ENCODE data around the gene SORL1. TPM values are rescaled to one million over a fixed set of nuclear protein-coding genes. Genes with fewer than 3 reads are reported as not detected.
"Not testable (repeated sequence)": the region's sequence is repeated elsewhere in the genome, so short reads cannot be mapped to it uniquely, and the experiment has no call there.

The SORL1 gene
- total RNA-seq, 1 donor from 2014 or later: 28.4 TPM

- no peak for DNase-seq
- peak overlapping the region; percentile 62 for H3K4me3 Mint-ChIP-seq
- intact Hi-C loops (cut with micrococcal nuclease): loop anchor here (5.0 kb wide), 1 partner anchor 38 kb away; no protein-coding TSS in a partner anchor
- no peaks in the 10 kb centered on the region for H3K9me3 Mint-ChIP-seq
- H3K27me3 Mint-ChIP-seq: no peaks in the 10 kb centered on the region
- H3K4me1 Mint-ChIP-seq: peaks cover 32% of the 10 kb centered on the region
- H3K36me3 Mint-ChIP-seq (ENCODE audit: low read depth): peaks cover 69% of the 10 kb centered on the region
- H3K27ac Mint-ChIP-seq: peak overlapping the region; percentile 69
Observed at GRCh38 chr11:121494355-121495099, 42.4 kb downstream of the SORL1 start.

GRCh38 chr11:121497176-121497998 is 45.3 kb downstream of the SORL1 start:
- Mint-ChIP-seq H3K4me3 (no peak overlapping the region), H3K36me3 (ENCODE audit: low read depth) (peaks cover 68% of the 10 kb centered on the region), H3K27ac (peak overlapping the region; percentile 17), H3K27me3 (no peaks in the 10 kb centered on the region), H3K4me1 (peaks cover 31% of the 10 kb centered on the region), H3K9me3 (no peaks in the 10 kb centered on the region)
- intact Hi-C loops (cut with micrococcal nuclease): loop anchor here (5.0 kb wide), 1 partner anchor 35 kb away; no protein-coding TSS in a partner anchor
- no peak for DNase-seq

- H3K36me3 Mint-ChIP-seq (ENCODE audit: low read depth): peaks cover 73% of the 10 kb centered on the region
- H3K4me1 Mint-ChIP-seq: peaks cover 20% of the 10 kb centered on the region
- intact Hi-C loops (cut with micrococcal nuclease): loop anchor here (5.0 kb wide), 1 partner anchor 33 kb away; no protein-coding TSS in a partner anchor
Observed at GRCh38 chr11:121499405-121499804, 47.3 kb downstream of the SORL1 start.

GRCh38 chr11:121500275-121500674 is 48.2 kb downstream of the SORL1 start:
- Mint-ChIP-seq H3K4me3 (no peak overlapping the region), H3K27ac (no peak overlapping the region), H3K27me3 (no peaks in the 10 kb centered on the region), H3K36me3 (ENCODE audit: low read depth) (peaks cover 81% of the 10 kb centered on the region), H3K4me1 (peaks cover 14% of the 10 kb centered on the region), H3K9me3 (peaks cover 7% of the 10 kb centered on the region)
- intact Hi-C loops (cut with micrococcal nuclease): no loop called here
- DNase-seq: no peak

More at GRCh38 chr11:121499405-121499804, 47.3 kb downstream of the SORL1 start:
- no peak overlapping the region for H3K4me3 Mint-ChIP-seq
- no peak overlapping the region for H3K27ac Mint-ChIP-seq
- peaks cover 1% of the 10 kb centered on the region for H3K9me3 Mint-ChIP-seq
- no peak for DNase-seq
- no peaks in the 10 kb centered on the region for H3K27me3 Mint-ChIP-seq

GRCh38 chr11:121500717-121501116 is 48.6 kb downstream of the SORL1 start:
- Mint-ChIP-seq H3K27ac (no peak overlapping the region), H3K36me3 (ENCODE audit: low read depth) (peaks cover 82% of the 10 kb centered on the region), H3K9me3 (peaks cover 10% of the 10 kb centered on the region), H3K4me1 (peaks cover 9% of the 10 kb centered on the region), H3K27me3 (no peaks in the 10 kb centered on the region), H3K4me3 (no peak overlapping the region)
- no peak for DNase-seq
- intact Hi-C loops (cut with micrococcal nuclease): no loop called here

GRCh38 chr11:121503051-121503450 is 50.9 kb downstream of the SORL1 start:
- H3K27ac Mint-ChIP-seq: no peak overlapping the region
- no peak overlapping the region for H3K4me3 Mint-ChIP-seq
- no peaks in the 10 kb centered on the region for H3K27me3 Mint-ChIP-seq
- peak; percentile 23 for DNase-seq
- intact Hi-C loops (cut with micrococcal nuclease): no loop called here
- peaks cover 82% of the 10 kb centered on the region for H3K36me3 Mint-ChIP-seq (ENCODE audit: low read depth)
- H3K9me3 Mint-ChIP-seq: peaks cover 17% of the 10 kb centered on the region
- peaks cover 9% of the 10 kb centered on the region for H3K4me1 Mint-ChIP-seq

- peaks cover 78% of the 10 kb centered on the region for H3K36me3 Mint-ChIP-seq (ENCODE audit: low read depth)
- intact Hi-C loops (cut with micrococcal nuclease); H3K27me3 Mint-ChIP-seq; H3K4me3 Mint-ChIP-seq; H3K27ac Mint-ChIP-seq: not testable (repeated sequence)
- peaks cover 16% of the 10 kb centered on the region for H3K4me1 Mint-ChIP-seq
- peaks cover 17% of the 10 kb centered on the region for H3K9me3 Mint-ChIP-seq
- peak; percentile 29 for DNase-seq
Observed at GRCh38 chr11:121506237-121506636, 54.1 kb downstream of the SORL1 start.

- peak overlapping the region; percentile 25 for H3K27ac Mint-ChIP-seq
Observed at GRCh38 chr11:121508449-121508848, 56.3 kb downstream of the SORL1 start.

GRCh38 chr11:121510438-121510837 is 58.3 kb downstream of the SORL1 start:
- Mint-ChIP-seq H3K4me1 (peaks cover 39% of the 10 kb centered on the region), H3K4me3 (no peak overlapping the region), H3K36me3 (ENCODE audit: low read depth) (peaks cover 81% of the 10 kb centered on the region), H3K27ac (no peak overlapping the region), H3K27me3 (no peaks in the 10 kb centered on the region), H3K9me3 (peaks cover 9% of the 10 kb centered on the region)
- peak; percentile 31 for DNase-seq
- intact Hi-C loops (cut with micrococcal nuclease): no loop called here

More at GRCh38 chr11:121508449-121508848, 56.3 kb downstream of the SORL1 start:
- intact Hi-C loops (cut with micrococcal nuclease): no loop called here
- H3K27me3 Mint-ChIP-seq: no peaks in the 10 kb centered on the region
- H3K9me3 Mint-ChIP-seq: peaks cover 17% of the 10 kb centered on the region
- H3K36me3 Mint-ChIP-seq (ENCODE audit: low read depth): peaks cover 80% of the 10 kb centered on the region
- H3K4me3 Mint-ChIP-seq: no peak overlapping the region
- peak; percentile 54 for DNase-seq
- H3K4me1 Mint-ChIP-seq: peaks cover 25% of the 10 kb centered on the region

- Mint-ChIP-seq H3K36me3 (ENCODE audit: low read depth) (peaks cover 71% of the 10 kb centered on the region), H3K4me3 (no peak overlapping the region), H3K27ac (no peak overlapping the region), H3K9me3 (no peaks in the 10 kb centered on the region), H3K27me3 (no peaks in the 10 kb centered on the region), H3K4me1 (peaks cover 43% of the 10 kb centered on the region)
- peak; percentile 52 for DNase-seq
- intact Hi-C loops (cut with micrococcal nuclease): no loop called here
Observed at GRCh38 chr11:121512468-121513465, 60.7 kb downstream of the SORL1 start.

GRCh38 chr11:121513807-121514206 is 61.7 kb downstream of the SORL1 start:
- Mint-ChIP-seq H3K9me3 (no peaks in the 10 kb centered on the region), H3K4me3 (no peak overlapping the region), H3K36me3 (ENCODE audit: low read depth) (peaks cover 73% of the 10 kb centered on the region), H3K27me3 (no peaks in the 10 kb centered on the region), H3K27ac (no peak overlapping the region), H3K4me1 (peaks cover 42% of the 10 kb centered on the region)
- peak; percentile 32 for DNase-seq
- intact Hi-C loops (cut with micrococcal nuclease): no loop called here

GRCh38 chr11:121514432-121515334 is 62.6 kb downstream of the SORL1 start:
- Mint-ChIP-seq H3K36me3 (ENCODE audit: low read depth) (peaks cover 74% of the 10 kb centered on the region), H3K9me3 (no peaks in the 10 kb centered on the region), H3K27me3 (no peaks in the 10 kb centered on the region)

More at GRCh38 chr11:121514432-121515334, 62.6 kb downstream of the SORL1 start:
- peak; percentile 51 for DNase-seq
- Mint-ChIP-seq H3K4me1 (peaks cover 40% of the 10 kb centered on the region), H3K27ac (no peak overlapping the region), H3K4me3 (no peak overlapping the region)
- intact Hi-C loops (cut with micrococcal nuclease): no loop called here

Data from activated CD4-positive, alpha-beta T cell treated with anti-CD3 and anti-CD28 coated beads, Interleukin-2, amount 10 ng/mL, durations not matched to agents 24 days and 14 days (primary cell).